ENCODE data around the gene IMPA2.

GRCh38 chr18:11944252-11944651, 37.1 kb upstream of the IMPA2 start:
- TF ChIP-seq, protein P1, sequence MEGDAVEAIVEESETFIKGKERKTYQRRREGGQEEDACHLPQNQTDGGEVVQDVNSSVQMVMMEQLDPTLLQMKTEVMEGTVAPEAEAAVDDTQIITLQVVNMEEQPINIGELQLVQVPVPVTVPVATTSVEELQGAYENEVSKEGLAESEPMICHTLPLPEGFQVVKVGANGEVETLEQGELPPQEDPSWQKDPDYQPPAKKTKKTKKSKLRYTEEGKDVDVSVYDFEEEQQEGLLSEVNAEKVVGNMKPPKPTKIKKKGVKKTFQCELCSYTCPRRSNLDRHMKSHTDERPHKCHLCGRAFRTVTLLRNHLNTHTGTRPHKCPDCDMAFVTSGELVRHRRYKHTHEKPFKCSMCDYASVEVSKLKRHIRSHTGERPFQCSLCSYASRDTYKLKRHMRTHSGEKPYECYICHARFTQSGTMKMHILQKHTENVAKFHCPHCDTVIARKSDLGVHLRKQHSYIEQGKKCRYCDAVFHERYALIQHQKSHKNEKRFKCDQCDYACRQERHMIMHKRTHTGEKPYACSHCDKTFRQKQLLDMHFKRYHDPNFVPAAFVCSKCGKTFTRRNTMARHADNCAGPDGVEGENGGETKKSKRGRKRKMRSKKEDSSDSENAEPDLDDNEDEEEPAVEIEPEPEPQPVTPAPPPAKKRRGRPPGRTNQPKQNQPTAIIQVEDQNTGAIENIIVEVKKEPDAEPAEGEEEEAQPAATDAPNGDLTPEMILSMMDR (IDR thresholded peaks at IDR 0.05; ENCODE audit: low read depth, low read length): no peak
- no peak for TF ChIP-seq EZH2phosphoT487 (IDR thresholded peaks at IDR 0.05; ENCODE audit: low read depth)

All from OCI-LY3 (cell line).